ENCODE data around the gene FAM20A.

GRCh38 chr17:68570526-68570925 lies 30.6 kb downstream of the FAM20A start:
- TF ChIP-seq CTCF (IDR thresholded peaks at IDR 0.05 in 2 of 3, conservative IDR thresholded peaks at IDR 0.05 in 1 of 3; ENCODE audit: borderline replicate concordance in 1 of 3, insufficient read depth in 1 of 3, low read depth in 2 of 3, low read length in 2 of 3) (no peak), POLR2AphosphoS5 (IDR thresholded peaks at IDR 0.05; ENCODE audit: low read depth, low read length) (no peak)

All from HCT116 (cell line).